ENCODE results near the gene ADARB2. TPM values are rescaled to one million over a fixed set of nuclear protein-coding genes. Genes with fewer than 3 reads are reported as not detected.

Gene ADARB2
- total RNA-seq, 1 donor from 2014 or later = not detected

DNA sequence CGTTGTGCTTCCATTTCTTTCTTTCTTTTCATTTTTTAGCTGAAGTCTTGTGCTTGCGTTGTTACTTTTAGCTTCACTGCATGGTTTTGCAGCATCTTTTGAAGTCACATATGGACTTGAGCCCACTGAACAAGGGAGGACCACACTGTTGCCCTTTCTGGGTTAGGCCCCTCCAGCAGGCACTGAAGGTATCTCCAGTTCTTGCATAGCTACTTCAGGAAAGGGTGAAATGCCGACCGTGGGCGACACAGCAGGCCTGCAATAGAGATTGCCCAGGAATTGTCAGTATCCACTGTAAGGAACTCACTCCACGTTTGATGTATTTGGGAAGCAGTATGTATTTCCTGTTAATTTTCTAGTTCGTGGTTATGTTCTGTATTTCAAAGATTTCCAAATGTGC lies 596.1 kb downstream of the ADARB2 start:
- intact Hi-C loops (cut with DNase I) = no loop called here
- Histone ChIP-seq H3K4me1 (no peaks in the 10 kb centered on the region), H3K9me3 (peaks cover 0 to 2% of the 10 kb centered on the region in 2 donors), H3K27ac (no peak overlapping the region), H3K36me3 (no peaks in the 10 kb centered on the region), H3K4me3 (no peak overlapping the region), H3K27me3 (no peaks in the 10 kb centered on the region)
- TF ChIP-seq, protein P1, sequence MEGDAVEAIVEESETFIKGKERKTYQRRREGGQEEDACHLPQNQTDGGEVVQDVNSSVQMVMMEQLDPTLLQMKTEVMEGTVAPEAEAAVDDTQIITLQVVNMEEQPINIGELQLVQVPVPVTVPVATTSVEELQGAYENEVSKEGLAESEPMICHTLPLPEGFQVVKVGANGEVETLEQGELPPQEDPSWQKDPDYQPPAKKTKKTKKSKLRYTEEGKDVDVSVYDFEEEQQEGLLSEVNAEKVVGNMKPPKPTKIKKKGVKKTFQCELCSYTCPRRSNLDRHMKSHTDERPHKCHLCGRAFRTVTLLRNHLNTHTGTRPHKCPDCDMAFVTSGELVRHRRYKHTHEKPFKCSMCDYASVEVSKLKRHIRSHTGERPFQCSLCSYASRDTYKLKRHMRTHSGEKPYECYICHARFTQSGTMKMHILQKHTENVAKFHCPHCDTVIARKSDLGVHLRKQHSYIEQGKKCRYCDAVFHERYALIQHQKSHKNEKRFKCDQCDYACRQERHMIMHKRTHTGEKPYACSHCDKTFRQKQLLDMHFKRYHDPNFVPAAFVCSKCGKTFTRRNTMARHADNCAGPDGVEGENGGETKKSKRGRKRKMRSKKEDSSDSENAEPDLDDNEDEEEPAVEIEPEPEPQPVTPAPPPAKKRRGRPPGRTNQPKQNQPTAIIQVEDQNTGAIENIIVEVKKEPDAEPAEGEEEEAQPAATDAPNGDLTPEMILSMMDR (IDR thresholded peaks at IDR 0.05) = no peak
- no peak for DNase-seq (ENCODE audit: low spot score in 2 of 2)

DNA sequence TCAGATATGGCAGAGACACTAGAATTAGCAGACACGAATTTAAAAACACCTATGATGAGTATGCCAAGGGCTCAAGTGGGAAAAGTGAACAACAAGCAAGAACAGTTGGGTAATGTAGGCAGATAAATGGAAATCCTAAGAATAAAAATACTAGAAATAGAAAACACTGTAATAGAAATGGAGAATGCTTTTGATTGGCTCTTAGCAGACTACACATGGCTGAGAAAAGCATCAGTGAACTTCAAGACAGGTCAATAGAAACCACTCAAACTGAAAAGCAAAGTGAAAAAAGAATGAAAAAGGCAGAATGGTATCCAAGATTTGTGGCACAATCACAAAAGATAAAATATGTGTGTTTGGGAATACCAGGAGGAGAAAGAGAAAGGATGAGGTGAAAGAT lies 598.8 kb downstream of the ADARB2 start:
- H3K4me3 ChIP-seq = no peak overlapping the region
- H3K27ac ChIP-seq = no peak overlapping the region
- intact Hi-C loops (cut with DNase I) = no loop called here
- TF ChIP-seq, protein P1 (IDR thresholded peaks at IDR 0.05) = no peak
- no peaks in the 10 kb centered on the region for H3K27me3 ChIP-seq
- no peaks in the 10 kb centered on the region for H3K36me3 ChIP-seq
- no peaks in the 10 kb centered on the region for H3K9me3 ChIP-seq
- no peak for DNase-seq (ENCODE audit: low spot score in 2 of 2)
- H3K4me1 ChIP-seq = no peaks in the 10 kb centered on the region

DNA sequence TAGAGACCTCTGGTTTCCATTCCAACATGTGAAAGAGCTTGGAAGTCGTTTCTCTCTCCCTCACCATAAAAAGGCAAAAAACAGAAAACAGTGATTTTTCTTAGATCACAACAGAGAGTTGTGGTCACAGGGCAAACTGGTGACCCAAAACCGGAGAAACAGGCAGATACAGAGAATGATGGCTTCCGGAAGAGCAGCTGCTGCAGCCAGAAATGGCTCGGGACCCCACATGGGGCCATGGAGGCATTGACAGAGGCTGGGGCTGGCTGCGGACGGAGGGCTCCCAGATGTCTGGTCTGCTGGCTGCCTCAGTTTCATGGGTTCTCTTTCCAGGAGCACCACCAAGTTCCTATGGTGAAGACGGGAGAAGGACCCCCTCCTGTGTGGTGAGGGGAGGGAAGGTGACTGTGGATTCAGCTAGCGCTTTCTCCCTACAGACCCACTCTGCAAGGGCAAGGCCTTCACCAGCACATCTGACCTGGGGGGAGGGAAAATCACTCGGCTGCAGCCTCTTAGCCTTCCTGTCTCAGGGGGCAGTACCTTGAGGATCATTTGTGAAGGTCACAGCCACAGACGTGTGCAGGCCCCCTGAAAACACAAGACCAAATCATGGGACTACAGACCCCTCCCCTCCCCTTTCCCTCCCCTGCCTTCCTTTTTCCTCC lies 599.7 kb downstream of the ADARB2 start:
- intact Hi-C loops (cut with DNase I) = no loop called here
- Histone ChIP-seq H3K4me1 (no peaks in the 10 kb centered on the region), H3K36me3 (peaks cover 1 to 2% of the 10 kb centered on the region in 2 donors), H3K4me3 (no peak overlapping the region), H3K27ac (no peak overlapping the region), H3K9me3 (no peaks in the 10 kb centered on the region), H3K27me3 (no peaks in the 10 kb centered on the region)
- DNase-seq (ENCODE audit: low spot score in 2 of 2) = peak in 1 of 2 donors; percentile 33
- TF ChIP-seq, protein P1 (IDR thresholded peaks at IDR 0.05) = no peak

DNA sequence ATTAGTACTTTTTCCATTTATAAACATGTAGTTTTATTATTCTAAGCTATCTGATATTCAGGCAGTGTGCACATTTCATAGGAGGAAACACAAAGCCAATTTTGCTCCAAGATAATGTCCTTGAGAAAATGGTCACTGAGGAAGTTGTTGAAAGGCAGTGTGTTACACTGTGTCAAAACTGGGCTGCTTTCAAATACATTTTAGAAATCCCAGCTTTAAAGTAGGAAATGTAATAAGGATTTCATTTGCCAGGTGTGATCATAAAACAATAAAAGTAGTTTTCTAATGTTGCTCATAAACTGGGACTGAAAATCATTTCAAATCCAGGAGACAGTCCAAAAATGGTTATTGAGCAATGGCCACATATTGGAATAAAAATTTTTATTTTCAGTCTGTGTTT lies 601.1 kb downstream of the ADARB2 start:
- TF ChIP-seq, protein P1 (IDR thresholded peaks at IDR 0.05) = no peak
- H3K4me3 ChIP-seq = no peak overlapping the region
- no peak overlapping the region for H3K27ac ChIP-seq
- H3K27me3 ChIP-seq = no peaks in the 10 kb centered on the region
- no peaks in the 10 kb centered on the region for H3K9me3 ChIP-seq
- no peak for DNase-seq (ENCODE audit: low spot score in 2 of 2)
- no peaks in the 10 kb centered on the region for H3K4me1 ChIP-seq
- H3K36me3 ChIP-seq = peaks cover 9 to 11% of the 10 kb centered on the region in 2 donors
- intact Hi-C loops (cut with DNase I) = no loop called here

DNA sequence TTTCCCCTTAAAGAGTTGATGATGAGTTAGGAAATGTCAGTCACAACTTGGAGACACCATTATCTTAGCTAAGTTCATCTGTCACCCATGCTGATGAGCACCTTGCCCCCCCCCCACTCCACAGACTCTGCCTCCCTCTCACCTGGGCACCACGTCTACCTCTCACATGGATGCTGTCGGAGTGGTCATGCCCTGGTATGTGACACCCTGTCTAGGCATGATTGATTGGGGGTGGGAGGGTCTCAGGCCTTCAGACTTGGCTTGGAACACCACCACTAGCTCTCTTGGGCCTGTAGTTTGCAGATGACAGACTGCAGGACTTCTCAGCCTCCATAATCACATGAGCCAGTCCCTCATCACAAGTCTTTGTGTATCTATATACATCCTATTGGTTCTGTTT lies 603.2 kb downstream of the ADARB2 start:
- Histone ChIP-seq H3K9me3 (no peaks in the 10 kb centered on the region), H3K4me1 (no peaks in the 10 kb centered on the region), H3K4me3 (no peak overlapping the region), H3K36me3 (peaks cover 30 to 32% of the 10 kb centered on the region in 2 donors), H3K27ac (no peak overlapping the region), H3K27me3 (no peaks in the 10 kb centered on the region)
- intact Hi-C loops (cut with DNase I) = no loop called here
- DNase-seq (ENCODE audit: low spot score in 2 of 2) = peak in 1 of 2 donors; percentile 33
- TF ChIP-seq, protein P1 (IDR thresholded peaks at IDR 0.05) = no peak

Measured in ascending aorta (tissue), 2 donors.